ENCODE measurements around the gene FLT1.

Gene FLT1

GRCh38 chr13:28337166-28338005 is 157.5 kb downstream of the FLT1 start:
- no peak for DNase-seq

- no peak for DNase-seq
Measured at GRCh38 chr13:28336193-28336657, 158.7 kb downstream of the FLT1 start.

GRCh38 chr13:28333204-28333881 is 161.6 kb downstream of the FLT1 start:
- no peak for DNase-seq

GRCh38 chr13:28329395-28330158 is 165.4 kb downstream of the FLT1 start:
- DNase-seq: no peak

- DNase-seq: no peak
Measured at GRCh38 chr13:28328271-28328607, 166.7 kb downstream of the FLT1 start.

GRCh38 chr13:28327373-28328270 is 167.3 kb downstream of the FLT1 start:
- no peak for DNase-seq

- no peak for DNase-seq
Measured at GRCh38 chr13:28326056-28326455, 168.9 kb downstream of the FLT1 start.

- no peak for DNase-seq
Measured at GRCh38 chr13:28325022-28325421, 169.9 kb downstream of the FLT1 start.

GRCh38 chr13:28324181-28324789 is 170.6 kb downstream of the FLT1 start:
- DNase-seq: peak; percentile 51

GRCh38 chr13:28322256-28322905 is 172.5 kb downstream of the FLT1 start:
- no peak for DNase-seq

GRCh38 chr13:28321756-28322155 is 173.2 kb downstream of the FLT1 start:
- DNase-seq: no peak

- no peak for DNase-seq
Measured at GRCh38 chr13:28320884-28321574, 173.9 kb downstream of the FLT1 start.

- DNase-seq: no peak
Measured at GRCh38 chr13:28320209-28320608, 174.7 kb downstream of the FLT1 start.

- no peak for DNase-seq
Measured at GRCh38 chr13:28319528-28319927, 175.4 kb downstream of the FLT1 start.

- DNase-seq: peak; percentile 13
Measured at GRCh38 chr13:28318496-28318895, 176.4 kb downstream of the FLT1 start.

- no peak for DNase-seq
Measured at GRCh38 chr13:28316836-28317235, 178.1 kb downstream of the FLT1 start.

GRCh38 chr13:28316129-28316528 is 178.8 kb downstream of the FLT1 start:
- peak; percentile 9 for DNase-seq

- no peak for DNase-seq
Measured at GRCh38 chr13:28314879-28315278, 180.0 kb downstream of the FLT1 start.

- DNase-seq: no peak
Measured at GRCh38 chr13:28313579-28313978, 181.3 kb downstream of the FLT1 start.

GRCh38 chr13:28306325-28306724 is 188.6 kb downstream of the FLT1 start:
- no peak for DNase-seq

GRCh38 chr13:28301839-28302238 is 193.1 kb downstream of the FLT1 start:
- no peak for DNase-seq

Measured in RPMI8226 (cell line).